Bronchial epithelial cell (primary cell): ENCODE data around the gene PTPRT. TPM values are rescaled to one million over a fixed set of nuclear protein-coding genes. Genes with fewer than 3 reads are reported as not detected.

ENCODE experiments used
- DNase-seq: peaks from one replicate; pipeline ENCODE4 v3.0.0-alpha.2; 2010; ENCODE audit warnings: low read depth
- FAIRE-seq: peaks from 2 replicates; lab custom pipeline; 2011; peaks lifted over from hg19 to GRCh38; lab: Jason Lieb, UNC
- H3K27me3 ChIP-seq: 2 replicates; pipeline ENCODE4 v1.5.1; 2011; ENCODE audit warnings: low read length; ENCODE audit not compliant: control insufficient read depth, insufficient read depth
- H3K36me3 ChIP-seq: 2 replicates; pipeline ENCODE4 v1.5.1; 2011; ENCODE audit warnings: low read length; ENCODE audit not compliant: control insufficient read depth, insufficient read depth
- H3K4me3 ChIP-seq: 2 replicates; pipeline ENCODE4 v1.5.1; 2011; ENCODE audit warnings: mild to moderate bottlenecking, low read depth, low read length, control low read depth
- total RNA-seq: library from RNA; depleted of rRNA; stranded (reverse); fragments of >200 nt; gene quantifications from 2 replicates; pipeline ENCODE4 v1.2.1, GENCODE V29; 2014
- TF ChIP-seq, protein P1 (sequence below): IDR thresholded peaks from 2 replicates; pipeline ENCODE4 v1.5.1; 2011; ENCODE audit warnings: mild to moderate bottlenecking, moderate library complexity, low read length, control low read depth, inconsistent platforms; ENCODE audit not compliant: insufficient read depth, severe bottlenecking

Gene PTPRT
- total RNA-seq, 1 donor from 2014 or later: not detected

DNA sequence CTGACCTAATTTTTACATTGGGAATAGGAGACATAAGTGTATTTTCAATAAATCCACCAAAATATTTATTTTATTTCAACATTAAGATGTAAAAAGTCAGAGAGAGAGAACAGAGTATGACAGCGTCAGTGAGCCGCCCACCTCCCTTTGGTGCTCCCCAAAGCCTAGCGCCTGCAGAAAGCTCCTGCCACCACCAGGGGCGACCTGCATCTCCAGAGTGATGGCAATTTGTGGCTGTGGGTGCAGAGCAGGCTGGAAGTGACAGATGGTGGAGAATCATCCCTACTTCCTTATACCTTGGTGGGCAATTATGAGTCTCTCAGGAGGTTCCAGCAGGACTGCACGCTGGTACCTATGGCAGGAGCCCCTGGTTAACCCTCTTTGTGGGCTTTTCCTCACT, 87.3 kb downstream of the PTPRT start:
- Histone ChIP-seq H3K4me3 (no peak overlapping the region), H3K36me3 (no peaks in the 10 kb centered on the region), H3K27me3 (no peaks in the 10 kb centered on the region)
- DNase-seq (no peak), FAIRE-seq (no peak)
- TF ChIP-seq, protein P1, sequence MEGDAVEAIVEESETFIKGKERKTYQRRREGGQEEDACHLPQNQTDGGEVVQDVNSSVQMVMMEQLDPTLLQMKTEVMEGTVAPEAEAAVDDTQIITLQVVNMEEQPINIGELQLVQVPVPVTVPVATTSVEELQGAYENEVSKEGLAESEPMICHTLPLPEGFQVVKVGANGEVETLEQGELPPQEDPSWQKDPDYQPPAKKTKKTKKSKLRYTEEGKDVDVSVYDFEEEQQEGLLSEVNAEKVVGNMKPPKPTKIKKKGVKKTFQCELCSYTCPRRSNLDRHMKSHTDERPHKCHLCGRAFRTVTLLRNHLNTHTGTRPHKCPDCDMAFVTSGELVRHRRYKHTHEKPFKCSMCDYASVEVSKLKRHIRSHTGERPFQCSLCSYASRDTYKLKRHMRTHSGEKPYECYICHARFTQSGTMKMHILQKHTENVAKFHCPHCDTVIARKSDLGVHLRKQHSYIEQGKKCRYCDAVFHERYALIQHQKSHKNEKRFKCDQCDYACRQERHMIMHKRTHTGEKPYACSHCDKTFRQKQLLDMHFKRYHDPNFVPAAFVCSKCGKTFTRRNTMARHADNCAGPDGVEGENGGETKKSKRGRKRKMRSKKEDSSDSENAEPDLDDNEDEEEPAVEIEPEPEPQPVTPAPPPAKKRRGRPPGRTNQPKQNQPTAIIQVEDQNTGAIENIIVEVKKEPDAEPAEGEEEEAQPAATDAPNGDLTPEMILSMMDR: no peak

DNA sequence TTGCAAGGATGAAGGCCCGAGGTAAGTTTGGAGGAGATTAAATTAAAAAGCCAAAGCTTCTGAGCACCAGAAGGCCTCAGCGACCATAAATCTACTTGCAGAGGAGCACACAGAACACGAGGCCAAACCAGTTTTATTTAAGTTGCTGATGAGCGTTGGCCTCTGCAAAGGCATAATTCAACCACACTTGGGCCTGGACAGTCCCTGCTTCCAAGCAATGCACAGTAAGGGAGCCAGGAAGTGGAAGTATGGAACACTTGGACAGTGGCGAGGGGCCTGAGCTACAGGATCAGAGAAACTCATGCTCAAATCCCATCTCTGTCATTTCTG, 92.8 kb downstream of the PTPRT start:
- no peak overlapping the region for H3K4me3 ChIP-seq
- no peak for DNase-seq
- no peak for FAIRE-seq
- H3K36me3 ChIP-seq: no peaks in the 10 kb centered on the region
- TF ChIP-seq, protein P1: no peak
- no peaks in the 10 kb centered on the region for H3K27me3 ChIP-seq

DNA sequence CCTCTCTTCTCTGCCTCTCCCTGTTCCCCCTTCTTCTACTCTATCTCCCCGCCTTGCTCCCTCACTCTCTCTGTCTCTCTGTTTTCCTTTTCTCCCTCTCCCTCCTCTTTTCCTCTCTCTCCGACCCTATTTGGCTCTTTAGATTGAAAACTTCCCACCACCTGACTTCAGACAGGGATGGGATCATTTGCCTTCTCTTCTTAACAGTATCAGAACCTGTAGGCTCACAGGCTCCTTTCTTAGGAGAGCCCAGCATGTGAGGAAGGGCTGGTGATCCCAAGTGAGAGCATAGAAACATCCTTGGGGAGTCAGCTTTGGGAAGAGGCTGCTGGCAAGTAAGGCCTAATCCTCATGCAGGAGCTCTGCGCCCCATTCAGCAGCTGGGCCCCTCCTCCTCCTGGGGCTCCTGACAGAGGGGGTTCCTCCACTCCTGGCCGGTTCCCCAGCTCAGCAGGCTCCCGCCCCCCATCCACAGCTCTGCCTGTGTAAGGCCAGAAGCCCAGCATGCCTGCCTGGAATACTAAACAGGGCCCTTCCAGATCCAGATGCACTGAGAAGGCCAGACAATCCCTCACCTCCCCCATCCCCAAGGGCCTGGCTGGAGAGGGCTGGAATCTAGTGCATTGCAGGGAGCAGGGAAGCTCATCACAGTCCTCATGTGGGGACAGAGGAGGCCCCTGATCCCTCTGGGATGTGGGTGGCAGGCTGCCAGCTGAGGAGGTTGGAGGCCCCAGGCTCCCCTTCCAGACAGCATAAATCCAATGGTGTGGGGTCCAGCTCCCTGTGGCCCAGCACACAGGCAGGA, 93.4 kb downstream of the PTPRT start:
- TF ChIP-seq, protein P1: no peak
- no peak overlapping the region for H3K4me3 ChIP-seq
- DNase-seq (no peak), FAIRE-seq (no peak)
- no peaks in the 10 kb centered on the region for H3K27me3 ChIP-seq
- H3K36me3 ChIP-seq: no peaks in the 10 kb centered on the region

DNA sequence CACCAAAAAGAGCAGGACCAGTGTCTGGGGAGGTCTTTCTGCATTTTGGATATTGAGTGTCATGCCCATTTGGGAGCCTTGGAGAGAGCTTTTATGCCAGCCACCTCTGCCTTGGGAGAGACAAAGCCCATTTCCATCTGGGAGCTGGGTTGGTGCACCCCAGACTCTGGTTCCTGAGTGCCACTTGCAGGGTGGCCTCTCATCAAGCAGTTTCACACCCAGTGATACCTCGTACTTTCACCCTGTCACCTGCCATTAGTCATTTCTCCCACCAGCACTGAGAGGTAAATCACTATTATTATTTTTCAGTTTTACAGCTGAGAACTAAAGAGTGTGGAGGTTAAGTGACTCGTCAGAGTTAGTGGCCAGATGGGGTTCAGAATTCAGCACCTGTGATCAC, 94.7 kb downstream of the PTPRT start:
- FAIRE-seq (no peak), DNase-seq (no peak)
- Histone ChIP-seq H3K4me3 (no peak overlapping the region), H3K36me3 (no peaks in the 10 kb centered on the region), H3K27me3 (no peaks in the 10 kb centered on the region)
- TF ChIP-seq, protein P1: no peak

DNA sequence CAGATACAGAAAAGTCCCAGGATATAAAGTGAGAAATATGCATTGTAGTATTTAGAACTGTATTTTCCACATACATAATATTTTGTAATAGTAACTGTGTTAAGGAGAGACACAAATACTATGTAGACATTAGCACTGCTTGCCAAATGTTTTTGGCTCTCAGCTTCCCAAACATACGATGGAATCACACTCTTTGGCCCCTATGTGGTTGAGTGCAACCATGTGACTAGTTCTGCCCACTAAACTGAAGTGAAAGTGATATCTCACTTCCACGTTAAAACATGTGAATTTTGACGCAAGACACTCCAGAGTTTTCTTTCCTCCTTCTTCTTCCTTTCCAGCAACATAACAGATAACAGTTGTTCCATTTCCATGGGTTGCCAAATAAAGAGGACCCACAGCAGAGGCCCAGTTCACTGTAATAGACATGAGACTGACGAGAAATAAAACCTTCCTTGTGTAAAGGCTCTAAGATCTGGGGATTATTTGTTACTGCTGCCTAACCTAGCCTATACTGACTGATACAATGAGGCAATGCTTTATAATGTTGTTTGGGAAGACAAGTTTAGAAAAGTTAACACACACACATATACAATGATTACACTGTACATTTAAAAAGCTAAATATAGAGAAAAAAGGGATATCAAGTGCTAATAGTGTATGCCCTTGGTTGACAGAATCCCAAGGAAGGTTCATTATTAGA, 97.2 kb downstream of the PTPRT start:
- Histone ChIP-seq H3K36me3 (no peaks in the 10 kb centered on the region), H3K27me3 (no peaks in the 10 kb centered on the region), H3K4me3 (no peak overlapping the region)
- FAIRE-seq: no peak
- DNase-seq: no peak
- TF ChIP-seq, protein P1: no peak
